ENCODE data around the gene GOLGB1.

GOLGB1 gene

GRCh38 chr3:121627211-121627610 lies 122.3 kb downstream of the GOLGB1 start:
- no peak for DNase-seq (ENCODE audit: low spot score)

GRCh38 chr3:121626495-121626894 lies 123.0 kb downstream of the GOLGB1 start:
- no peak for DNase-seq (ENCODE audit: low spot score)

- no peak for DNase-seq (ENCODE audit: low spot score)
Measured at GRCh38 chr3:121624147-121624899, 125.2 kb downstream of the GOLGB1 start.

GRCh38 chr3:121621491-121621890 lies 128.1 kb downstream of the GOLGB1 start:
- DNase-seq (ENCODE audit: low spot score), result no peak

GRCh38 chr3:121619691-121620090 lies 129.8 kb downstream of the GOLGB1 start:
- DNase-seq (ENCODE audit: low spot score), result no peak
